ENCODE measurements around the gene PGD.

Gene PGD

DNA sequence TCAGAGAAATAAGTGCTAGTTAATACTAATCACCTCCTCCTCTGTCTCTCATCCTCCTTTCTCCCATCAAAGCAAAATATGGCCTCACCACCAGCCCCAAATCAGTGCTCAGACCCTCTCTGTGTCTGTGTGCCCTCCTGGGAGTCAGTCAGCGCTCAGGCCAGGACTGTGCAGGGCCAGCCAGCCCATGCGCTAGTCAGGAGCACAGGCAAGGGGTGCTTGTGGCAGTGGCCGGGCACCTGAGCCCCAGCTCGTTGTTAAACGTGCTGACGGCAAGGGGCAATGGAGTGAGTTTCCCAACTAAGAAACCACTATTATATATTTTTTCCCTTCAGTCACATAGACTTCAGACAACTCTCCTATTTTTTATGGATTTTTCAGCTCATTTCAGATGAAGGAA is 19.2 kb upstream of the PGD start:
- Histone ChIP-seq H3K79me2 (ENCODE audit: control insufficient read depth, insufficient read depth, low read length, unreplicated experiment) (no peaks in the 10 kb centered on the region), H3K27me3 (ENCODE audit: insufficient read depth, low read length) (no peaks in the 10 kb centered on the region), H3K4me1 (ENCODE audit: control insufficient read depth, insufficient read depth, low read length, unreplicated experiment) (peaks cover 15% of the 10 kb centered on the region), H3K4me3 (ENCODE audit: low read depth, low read length) (no peak overlapping the region), H2AFZ (ENCODE audit: low read length, unreplicated experiment) (no peak overlapping the region), H3K36me3 (ENCODE audit: insufficient read depth, low read length) (peaks cover 4% of the 10 kb centered on the region; the same call in 1 of the 2 replicates), H3K27ac (ENCODE audit: low read depth, low read length) (no peak overlapping the region)

DNA sequence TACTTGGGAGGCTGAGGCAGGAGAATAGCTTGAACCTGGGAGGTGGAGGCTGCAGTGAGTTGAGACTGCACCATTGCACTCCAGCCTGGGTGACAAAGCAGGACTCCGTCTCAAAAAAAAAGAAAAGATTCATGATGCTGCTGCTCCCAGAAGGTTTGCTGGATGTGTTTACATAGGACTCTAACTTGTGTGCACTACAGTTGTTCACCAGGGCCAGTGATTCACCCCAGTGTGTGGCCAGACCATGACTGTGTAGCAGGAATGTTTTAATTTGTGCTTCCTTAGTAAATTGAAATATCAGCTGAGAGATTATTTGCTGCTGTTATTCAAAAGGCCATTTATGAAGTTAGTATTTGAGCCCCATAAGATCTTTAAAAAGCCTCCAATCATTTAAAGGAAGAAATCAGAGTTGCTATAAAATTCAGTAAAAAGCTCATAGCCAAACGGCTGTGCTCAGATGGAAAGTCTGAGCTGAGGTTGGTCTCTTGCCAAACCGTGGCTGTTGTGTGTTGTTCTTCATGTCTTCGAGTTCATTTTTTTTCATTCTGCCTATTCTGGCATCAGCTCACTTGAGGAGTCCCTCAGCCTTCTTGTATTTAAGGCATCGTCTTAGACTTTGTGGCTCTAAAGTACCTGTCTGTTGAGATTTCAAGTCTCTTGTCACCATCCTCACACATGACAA is 18.1 kb upstream of the PGD start:
- Histone ChIP-seq H3K4me1 (ENCODE audit: control insufficient read depth, insufficient read depth, low read length, unreplicated experiment) (peaks cover 15% of the 10 kb centered on the region), H3K27ac (ENCODE audit: low read depth, low read length) (peak overlapping the region; percentile 72), H3K36me3 (ENCODE audit: insufficient read depth, low read length) (no peaks in the 10 kb centered on the region), H3K27me3 (ENCODE audit: insufficient read depth, low read length) (no peaks in the 10 kb centered on the region), H3K4me3 (ENCODE audit: low read depth, low read length) (0 out of 2 replicates have a peak overlapping the region, but pooled peaks have one; percentile 2), H3K79me2 (ENCODE audit: control insufficient read depth, insufficient read depth, low read length, unreplicated experiment) (no peaks in the 10 kb centered on the region), H2AFZ (ENCODE audit: low read length, unreplicated experiment) (no peak overlapping the region)

DNA sequence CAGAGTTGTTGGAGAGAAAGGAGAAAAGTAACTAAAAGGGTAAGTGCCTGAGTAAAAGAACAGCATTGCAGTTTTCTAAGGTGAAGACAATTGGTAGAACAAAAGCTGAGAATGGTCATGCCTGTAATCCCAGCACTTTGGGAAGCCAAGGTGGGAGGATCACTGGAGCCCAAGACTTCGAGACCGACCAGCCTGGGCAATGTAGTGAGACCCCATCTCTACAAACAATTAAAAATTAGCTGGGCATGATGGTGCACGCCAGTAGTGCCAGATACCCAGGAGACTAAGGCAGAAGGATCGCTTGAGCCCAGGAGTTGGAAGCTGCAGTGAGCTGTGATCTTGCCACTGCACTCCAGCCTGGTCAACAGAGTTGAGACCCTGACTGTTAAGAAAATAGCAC is 15.2 kb upstream of the PGD start:
- no peaks in the 10 kb centered on the region for H3K36me3 ChIP-seq (ENCODE audit: insufficient read depth, low read length)
- no peak overlapping the region for H3K27ac ChIP-seq (ENCODE audit: low read depth, low read length)
- H3K4me1 ChIP-seq (ENCODE audit: control insufficient read depth, insufficient read depth, low read length, unreplicated experiment), result peaks cover 31% of the 10 kb centered on the region
- H3K4me3 ChIP-seq (ENCODE audit: low read depth, low read length), result no peak overlapping the region
- no peaks in the 10 kb centered on the region for H3K27me3 ChIP-seq (ENCODE audit: insufficient read depth, low read length)
- no peak overlapping the region for H2AFZ ChIP-seq (ENCODE audit: low read length, unreplicated experiment)
- H3K79me2 ChIP-seq (ENCODE audit: control insufficient read depth, insufficient read depth, low read length, unreplicated experiment), result no peaks in the 10 kb centered on the region

DNA sequence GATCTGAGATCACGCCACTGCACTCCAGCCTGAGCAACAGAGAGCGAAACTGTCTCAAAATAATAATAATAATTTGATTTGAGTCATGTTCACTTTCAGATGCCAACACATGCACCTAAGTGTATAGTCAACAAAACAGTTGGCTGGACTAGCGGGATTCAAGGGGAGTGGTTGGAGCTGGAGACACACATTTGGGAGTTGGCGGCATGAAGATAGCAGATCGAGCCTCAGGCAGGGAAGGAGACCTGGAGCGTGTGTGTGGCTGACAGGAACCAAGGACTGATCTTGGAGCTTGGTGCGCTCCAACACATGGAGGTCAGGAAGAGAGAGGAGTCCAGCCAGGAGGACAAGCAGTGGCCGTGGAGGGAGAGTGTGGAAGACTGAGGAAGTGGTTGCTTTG is 14.6 kb upstream of the PGD start:
- H3K27me3 ChIP-seq (ENCODE audit: insufficient read depth, low read length), result no peaks in the 10 kb centered on the region
- peaks cover 32% of the 10 kb centered on the region for H3K4me1 ChIP-seq (ENCODE audit: control insufficient read depth, insufficient read depth, low read length, unreplicated experiment)

DNA sequence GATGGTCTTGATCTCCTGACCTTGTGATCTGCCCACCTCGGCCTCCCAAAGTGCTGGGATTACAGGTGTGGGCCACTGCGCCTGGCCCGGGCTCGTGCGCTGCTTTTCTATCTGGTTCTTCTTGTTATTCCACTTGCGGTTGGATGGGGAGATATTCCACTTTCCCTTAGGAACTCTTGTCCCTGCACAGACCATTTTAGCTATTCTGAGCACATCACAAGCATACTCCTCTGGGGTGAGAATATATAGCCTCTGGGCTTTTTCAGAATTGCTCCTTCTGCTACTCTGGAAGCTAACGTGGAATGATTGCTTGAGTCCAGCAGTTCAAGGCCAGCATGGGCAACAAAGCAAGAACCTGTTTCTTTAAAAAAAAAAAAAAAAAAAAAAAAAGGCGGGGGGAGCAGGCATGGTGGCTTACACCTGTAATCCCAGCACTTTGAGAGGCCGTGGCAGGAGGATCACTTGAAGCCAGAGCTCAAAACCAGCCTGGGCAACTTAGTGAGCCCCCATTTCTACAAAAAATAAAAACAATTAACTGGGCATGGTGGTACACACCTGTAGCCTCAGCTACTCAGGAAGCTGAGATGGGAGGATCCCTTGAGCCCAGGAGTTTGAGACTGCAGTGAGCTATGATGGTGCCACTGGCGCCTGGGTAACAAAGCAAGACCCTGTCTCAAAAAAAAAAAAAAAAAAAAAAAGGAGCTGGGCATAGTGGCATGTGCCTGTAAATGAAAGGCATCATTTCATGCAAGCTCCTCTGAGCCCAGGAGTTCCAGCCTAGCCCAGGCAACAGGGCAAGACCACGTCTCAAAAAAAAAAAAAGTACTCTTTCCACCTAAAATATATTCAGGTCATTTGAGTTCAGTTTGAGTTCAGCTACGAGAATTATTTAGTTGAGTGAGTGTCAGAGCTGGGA is 11.8 kb upstream of the PGD start:
- Histone ChIP-seq H3K27me3 (ENCODE audit: insufficient read depth, low read length) (no peaks in the 10 kb centered on the region), H3K27ac (ENCODE audit: low read depth, low read length) (peak overlapping the region; percentile 89), H3K4me3 (ENCODE audit: low read depth, low read length) (peak overlapping the region; percentile 49)

More for the DNA sequence above, 14.6 kb upstream of the PGD start:
- no peak overlapping the region for H3K4me3 ChIP-seq (ENCODE audit: low read depth, low read length)
- no peaks in the 10 kb centered on the region for H3K79me2 ChIP-seq (ENCODE audit: control insufficient read depth, insufficient read depth, low read length, unreplicated experiment)
- H2AFZ ChIP-seq (ENCODE audit: low read length, unreplicated experiment), result no peak overlapping the region
- H3K27ac ChIP-seq (ENCODE audit: low read depth, low read length), result no peak overlapping the region
- no peaks in the 10 kb centered on the region for H3K36me3 ChIP-seq (ENCODE audit: insufficient read depth, low read length)

DNA sequence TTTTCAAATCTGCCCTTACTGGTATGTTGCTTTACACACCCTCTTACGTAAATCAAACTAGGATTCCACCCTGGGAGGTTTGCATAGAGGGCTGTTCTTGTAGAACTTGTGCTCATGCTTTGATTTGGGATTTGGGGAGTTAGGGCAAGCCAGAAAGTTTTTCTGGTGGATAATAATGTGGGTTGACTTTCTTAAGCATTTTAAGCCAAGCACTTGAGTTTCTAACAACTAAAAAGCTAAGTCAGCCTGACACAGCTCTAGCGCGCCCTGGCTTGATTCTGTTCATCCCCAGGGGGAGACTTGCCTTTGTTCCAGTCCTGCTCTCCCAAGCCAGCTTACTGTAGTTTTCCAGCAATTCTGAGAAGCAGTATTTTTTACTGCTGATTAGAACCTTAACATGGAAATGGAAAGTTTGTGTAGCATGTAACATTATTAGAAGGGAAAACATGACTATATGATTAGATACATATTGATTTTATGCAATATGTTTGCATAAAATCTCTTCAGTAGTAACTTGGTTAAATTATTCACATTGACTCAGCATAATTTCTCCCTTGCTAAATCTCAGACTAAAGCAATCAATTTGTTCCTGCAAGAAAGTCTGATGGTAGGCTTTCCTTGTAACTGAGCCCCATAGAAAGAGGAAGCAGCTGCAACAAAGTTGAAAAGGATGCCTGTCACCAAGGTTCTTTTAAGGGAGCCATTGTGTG is 11.0 kb upstream of the PGD start:
- H3K36me3 ChIP-seq (ENCODE audit: insufficient read depth, low read length), result no peaks in the 10 kb centered on the region
- no peaks in the 10 kb centered on the region for H3K79me2 ChIP-seq (ENCODE audit: control insufficient read depth, insufficient read depth, low read length, unreplicated experiment)
- H3K4me3 ChIP-seq (ENCODE audit: low read depth, low read length), result peak overlapping the region; percentile 49
- H3K4me1 ChIP-seq (ENCODE audit: control insufficient read depth, insufficient read depth, low read length, unreplicated experiment), result peaks cover 18% of the 10 kb centered on the region
- peak overlapping the region; percentile 1 for H2AFZ ChIP-seq (ENCODE audit: low read length, unreplicated experiment)
- no peaks in the 10 kb centered on the region for H3K27me3 ChIP-seq (ENCODE audit: insufficient read depth, low read length)
- H3K27ac ChIP-seq (ENCODE audit: low read depth, low read length), result peak overlapping the region; percentile 89

More for the DNA sequence above, 11.8 kb upstream of the PGD start:
- no peaks in the 10 kb centered on the region for H3K79me2 ChIP-seq (ENCODE audit: control insufficient read depth, insufficient read depth, low read length, unreplicated experiment)
- H3K36me3 ChIP-seq (ENCODE audit: insufficient read depth, low read length), result no peaks in the 10 kb centered on the region
- H2AFZ ChIP-seq (ENCODE audit: low read length, unreplicated experiment), result peak overlapping the region; percentile 1
- peaks cover 18% of the 10 kb centered on the region for H3K4me1 ChIP-seq (ENCODE audit: control insufficient read depth, insufficient read depth, low read length, unreplicated experiment)

DNA sequence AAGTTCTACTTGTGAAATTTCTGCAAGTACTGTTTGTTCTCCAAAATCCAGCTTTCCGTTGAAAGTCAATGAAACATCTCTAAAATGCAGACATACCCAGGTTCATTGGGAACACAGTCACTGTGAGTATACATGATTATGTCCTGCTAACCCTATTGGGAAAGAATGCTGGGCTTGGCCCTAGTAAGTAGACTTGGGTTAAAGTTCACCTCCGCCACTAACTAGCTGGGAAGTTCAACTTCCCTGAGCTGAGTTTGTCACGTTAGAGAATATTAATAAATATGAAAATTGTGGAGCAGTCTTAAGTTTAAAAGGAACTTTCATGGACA is 10.5 kb upstream of the PGD start:
- Histone ChIP-seq H3K4me1 (ENCODE audit: control insufficient read depth, insufficient read depth, low read length, unreplicated experiment) (peaks cover 18% of the 10 kb centered on the region), H3K27me3 (ENCODE audit: insufficient read depth, low read length) (no peaks in the 10 kb centered on the region), H3K27ac (ENCODE audit: low read depth, low read length) (peak overlapping the region; percentile 89), H3K79me2 (ENCODE audit: control insufficient read depth, insufficient read depth, low read length, unreplicated experiment) (no peaks in the 10 kb centered on the region), H3K36me3 (ENCODE audit: insufficient read depth, low read length) (no peaks in the 10 kb centered on the region), H2AFZ (ENCODE audit: low read length, unreplicated experiment) (no peak overlapping the region), H3K4me3 (ENCODE audit: low read depth, low read length) (peak overlapping the region; percentile 49; the same call in 1 of the 2 replicates)

DNA sequence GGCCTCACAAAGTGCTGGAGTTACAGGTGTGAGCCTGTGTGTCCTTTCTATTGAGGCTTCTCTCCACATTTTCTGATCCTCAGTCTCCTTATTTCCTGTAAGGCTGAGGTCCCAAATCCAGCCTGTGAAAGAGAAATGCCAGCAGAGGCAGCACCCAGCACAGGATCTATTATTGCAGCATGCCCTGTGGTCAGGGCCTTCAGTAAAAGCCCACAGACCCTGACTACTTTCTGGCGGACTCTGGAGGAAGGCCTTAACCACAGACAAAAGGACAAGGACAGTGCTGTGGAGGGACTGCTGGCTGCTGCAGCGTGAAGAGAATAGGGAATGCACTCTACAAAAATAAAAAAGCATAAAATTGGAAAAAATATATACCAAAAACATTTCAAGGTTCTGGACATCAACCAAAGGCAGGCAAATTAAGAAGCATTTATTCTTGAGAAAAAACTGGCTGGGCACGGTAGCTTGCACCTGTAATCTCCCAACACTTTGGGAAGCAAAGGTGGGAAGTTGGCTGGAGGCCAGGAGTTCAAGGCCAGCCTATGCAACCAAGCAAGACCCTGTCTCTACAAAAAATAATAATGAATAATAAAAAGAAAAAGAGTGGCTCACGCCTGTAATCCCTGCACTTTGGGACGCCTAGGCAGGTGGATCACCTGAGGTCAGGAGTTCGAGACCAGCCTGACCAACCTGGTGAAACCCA is 9.4 kb upstream of the PGD start:
- H2AFZ ChIP-seq (ENCODE audit: low read length, unreplicated experiment), result no peak overlapping the region
- no peaks in the 10 kb centered on the region for H3K36me3 ChIP-seq (ENCODE audit: insufficient read depth, low read length)
- no peak overlapping the region for H3K27ac ChIP-seq (ENCODE audit: low read depth, low read length)
- H3K4me3 ChIP-seq (ENCODE audit: low read depth, low read length), result no peak overlapping the region
- H3K79me2 ChIP-seq (ENCODE audit: control insufficient read depth, insufficient read depth, low read length, unreplicated experiment), result no peaks in the 10 kb centered on the region
- no peaks in the 10 kb centered on the region for H3K27me3 ChIP-seq (ENCODE audit: insufficient read depth, low read length)
- peaks cover 18% of the 10 kb centered on the region for H3K4me1 ChIP-seq (ENCODE audit: control insufficient read depth, insufficient read depth, low read length, unreplicated experiment)

DNA sequence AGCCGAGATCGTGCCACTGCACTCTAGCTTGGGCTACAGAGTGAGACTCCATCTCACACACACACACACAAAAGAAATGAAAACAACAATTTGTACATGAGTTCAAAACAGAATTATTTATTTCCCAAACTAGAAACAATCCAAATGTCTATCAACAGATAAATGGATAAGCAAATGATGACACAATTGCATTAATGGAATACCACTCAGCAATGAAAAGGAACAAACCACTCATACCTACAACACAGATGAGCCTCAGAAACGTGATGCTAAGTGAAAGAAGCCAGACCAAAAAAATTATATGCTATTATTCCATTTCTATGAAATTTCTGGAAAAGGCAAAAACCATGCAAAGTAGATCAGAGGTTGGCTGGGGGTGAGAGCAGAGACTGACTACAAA is 2.0 kb upstream of the PGD start:
- Histone ChIP-seq H3K4me3 (ENCODE audit: low read depth, low read length) (no peak overlapping the region), H3K4me1 (ENCODE audit: control insufficient read depth, insufficient read depth, low read length, unreplicated experiment) (peaks cover 14% of the 10 kb centered on the region), H3K36me3 (ENCODE audit: insufficient read depth, low read length) (no peaks in the 10 kb centered on the region), H2AFZ (ENCODE audit: low read length, unreplicated experiment) (no peak overlapping the region), H3K79me2 (ENCODE audit: control insufficient read depth, insufficient read depth, low read length, unreplicated experiment) (peaks cover 20% of the 10 kb centered on the region), H3K27ac (ENCODE audit: low read depth, low read length) (no peak overlapping the region), H3K27me3 (ENCODE audit: insufficient read depth, low read length) (no peaks in the 10 kb centered on the region)

DNA sequence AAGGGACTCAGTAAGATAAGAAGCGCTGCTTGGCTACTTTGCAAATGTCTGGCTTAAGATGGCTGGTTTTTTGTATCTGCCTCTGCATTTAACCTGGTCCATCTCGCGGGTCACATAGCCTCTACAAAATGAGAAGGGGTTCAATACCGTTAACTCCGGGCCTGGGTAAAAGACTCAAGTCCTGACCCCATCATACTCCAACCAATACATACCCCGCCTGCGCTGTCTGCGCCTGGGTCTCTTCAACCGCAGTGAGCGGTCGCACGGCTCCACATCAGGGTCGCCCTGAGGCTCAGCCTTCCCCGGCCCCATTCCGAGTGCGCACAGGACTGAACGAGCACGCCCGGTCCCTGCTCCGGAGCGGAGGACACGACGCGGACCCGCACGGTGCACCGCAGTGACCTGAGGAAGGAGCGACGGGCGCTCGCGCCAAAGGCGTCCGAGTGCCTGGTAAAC is 558 bp upstream of the PGD start:
- peak overlapping the region; percentile 91 for H3K4me3 ChIP-seq (ENCODE audit: low read depth, low read length)
- peaks cover 23% of the 10 kb centered on the region for H3K79me2 ChIP-seq (ENCODE audit: control insufficient read depth, insufficient read depth, low read length, unreplicated experiment)
- H3K27ac ChIP-seq (ENCODE audit: low read depth, low read length), result 0 out of 2 replicates have a peak overlapping the region, but pooled peaks have one; percentile 7
- H2AFZ ChIP-seq (ENCODE audit: low read length, unreplicated experiment), result peak overlapping the region; percentile 79
- H3K27me3 ChIP-seq (ENCODE audit: insufficient read depth, low read length), result no peaks in the 10 kb centered on the region
- H3K4me1 ChIP-seq (ENCODE audit: control insufficient read depth, insufficient read depth, low read length, unreplicated experiment), result peaks cover 21% of the 10 kb centered on the region
- H3K36me3 ChIP-seq (ENCODE audit: insufficient read depth, low read length), result peaks cover 4% of the 10 kb centered on the region; the same call in 1 of the 2 replicates
